ENCODE results near the gene ATAD3A.
"Not testable (repeated sequence)": the region's sequence is repeated elsewhere in the genome, so short reads cannot be mapped to it uniquely, and the experiment has no call there.

ATAD3A gene

GRCh38 chr1:1556961-1557360 lies 45.0 kb downstream of the ATAD3A start:
- H3K36me3 Mint-ChIP-seq (ENCODE audit: low read depth); H3K4me3 Mint-ChIP-seq; H3K27ac Mint-ChIP-seq; H3K4me1 Mint-ChIP-seq (ENCODE audit: low read depth); H3K27me3 Mint-ChIP-seq (ENCODE audit: low read depth); DNase-seq (ENCODE audit: low spot score); H3K9me3 Mint-ChIP-seq: not testable (repeated sequence)

GRCh38 chr1:1557688-1558087 lies 45.7 kb downstream of the ATAD3A start:
- H3K4me1 Mint-ChIP-seq (ENCODE audit: low read depth); H3K36me3 Mint-ChIP-seq (ENCODE audit: low read depth); H3K27ac Mint-ChIP-seq; H3K4me3 Mint-ChIP-seq; H3K9me3 Mint-ChIP-seq; H3K27me3 Mint-ChIP-seq (ENCODE audit: low read depth); DNase-seq (ENCODE audit: low spot score): not testable (repeated sequence)

GRCh38 chr1:1558591-1558990 lies 46.6 kb downstream of the ATAD3A start:
- H3K36me3 Mint-ChIP-seq (ENCODE audit: low read depth) = peaks cover 10% of the 10 kb centered on the region
- H3K27me3 Mint-ChIP-seq (ENCODE audit: low read depth) = no peaks in the 10 kb centered on the region
- H3K9me3 Mint-ChIP-seq = no peaks in the 10 kb centered on the region
- no peak overlapping the region for H3K27ac Mint-ChIP-seq
- no peaks in the 10 kb centered on the region for H3K4me1 Mint-ChIP-seq (ENCODE audit: low read depth)
- no peak overlapping the region for H3K4me3 Mint-ChIP-seq
- no peak for DNase-seq (ENCODE audit: low spot score)

- H3K36me3 Mint-ChIP-seq (ENCODE audit: low read depth) = peaks cover 15% of the 10 kb centered on the region
These were observed 47.1 kb downstream of the ATAD3A start for GRCh38 chr1:1559066-1559465.

GRCh38 chr1:1560178-1560577 lies 48.2 kb downstream of the ATAD3A start:
- no peak overlapping the region for H3K27ac Mint-ChIP-seq
- no peaks in the 10 kb centered on the region for H3K27me3 Mint-ChIP-seq (ENCODE audit: low read depth)
- DNase-seq (ENCODE audit: low spot score) = no peak
- H3K4me3 Mint-ChIP-seq = no peak overlapping the region
- H3K4me1 Mint-ChIP-seq (ENCODE audit: low read depth) = no peaks in the 10 kb centered on the region
- H3K9me3 Mint-ChIP-seq = no peaks in the 10 kb centered on the region
- peaks cover 24% of the 10 kb centered on the region for H3K36me3 Mint-ChIP-seq (ENCODE audit: low read depth)

More at GRCh38 chr1:1559066-1559465, 47.1 kb downstream of the ATAD3A start:
- H3K9me3 Mint-ChIP-seq = no peaks in the 10 kb centered on the region
- H3K4me1 Mint-ChIP-seq (ENCODE audit: low read depth) = no peaks in the 10 kb centered on the region
- H3K27me3 Mint-ChIP-seq (ENCODE audit: low read depth) = no peaks in the 10 kb centered on the region
- no peak for DNase-seq (ENCODE audit: low spot score)
- H3K27ac Mint-ChIP-seq = no peak overlapping the region
- no peak overlapping the region for H3K4me3 Mint-ChIP-seq

- Mint-ChIP-seq H3K27ac (no peak overlapping the region), H3K27me3 (ENCODE audit: low read depth) (no peaks in the 10 kb centered on the region), H3K9me3 (no peaks in the 10 kb centered on the region)
These were observed 50.0 kb downstream of the ATAD3A start for GRCh38 chr1:1561801-1562470.

GRCh38 chr1:1562556-1563195 lies 50.7 kb downstream of the ATAD3A start:
- Mint-ChIP-seq H3K36me3 (ENCODE audit: low read depth) (peaks cover 36% of the 10 kb centered on the region), H3K27me3 (ENCODE audit: low read depth) (no peaks in the 10 kb centered on the region), H3K4me3 (no peak overlapping the region), H3K9me3 (no peaks in the 10 kb centered on the region), H3K27ac (no peak overlapping the region), H3K4me1 (ENCODE audit: low read depth) (peaks cover 3% of the 10 kb centered on the region)
- no peak for DNase-seq (ENCODE audit: low spot score)

More at GRCh38 chr1:1561801-1562470, 50.0 kb downstream of the ATAD3A start:
- no peak for DNase-seq (ENCODE audit: low spot score)
- Mint-ChIP-seq H3K4me1 (ENCODE audit: low read depth) (peaks cover 1% of the 10 kb centered on the region), H3K4me3 (no peak overlapping the region), H3K36me3 (ENCODE audit: low read depth) (peaks cover 30% of the 10 kb centered on the region)

GRCh38 chr1:1563688-1564087 lies 51.7 kb downstream of the ATAD3A start:
- no peak overlapping the region for H3K27ac Mint-ChIP-seq
- H3K4me3 Mint-ChIP-seq = no peak overlapping the region
- H3K36me3 Mint-ChIP-seq (ENCODE audit: low read depth) = peaks cover 36% of the 10 kb centered on the region
- no peak for DNase-seq (ENCODE audit: low spot score)
- H3K4me1 Mint-ChIP-seq (ENCODE audit: low read depth) = peaks cover 3% of the 10 kb centered on the region
- H3K9me3 Mint-ChIP-seq = no peaks in the 10 kb centered on the region
- H3K27me3 Mint-ChIP-seq (ENCODE audit: low read depth) = no peaks in the 10 kb centered on the region

- Mint-ChIP-seq H3K27me3 (ENCODE audit: low read depth) (no peaks in the 10 kb centered on the region), H3K4me1 (ENCODE audit: low read depth) (peaks cover 4% of the 10 kb centered on the region), H3K9me3 (no peaks in the 10 kb centered on the region), H3K27ac (no peak overlapping the region), H3K36me3 (ENCODE audit: low read depth) (peaks cover 36% of the 10 kb centered on the region), H3K4me3 (no peak overlapping the region)
- DNase-seq (ENCODE audit: low spot score) = no peak
These were observed 52.3 kb downstream of the ATAD3A start for GRCh38 chr1:1564268-1564667.

- Mint-ChIP-seq H3K27me3 (ENCODE audit: low read depth) (no peaks in the 10 kb centered on the region), H3K36me3 (ENCODE audit: low read depth) (peaks cover 41% of the 10 kb centered on the region), H3K4me1 (ENCODE audit: low read depth) (peaks cover 5% of the 10 kb centered on the region), H3K4me3 (no peak overlapping the region), H3K9me3 (no peaks in the 10 kb centered on the region), H3K27ac (no peak overlapping the region)
- no peak for DNase-seq (ENCODE audit: low spot score)
These were observed 53.4 kb downstream of the ATAD3A start for GRCh38 chr1:1565340-1565739.

- Mint-ChIP-seq H3K36me3 (ENCODE audit: low read depth) (peaks cover 38% of the 10 kb centered on the region), H3K9me3 (no peaks in the 10 kb centered on the region), H3K4me1 (ENCODE audit: low read depth) (peaks cover 8% of the 10 kb centered on the region), H3K4me3 (no peak overlapping the region), H3K27ac (no peak overlapping the region), H3K27me3 (ENCODE audit: low read depth) (no peaks in the 10 kb centered on the region)
- no peak for DNase-seq (ENCODE audit: low spot score)
These were observed 55.4 kb downstream of the ATAD3A start for GRCh38 chr1:1567152-1567875.

GRCh38 chr1:1567891-1568291 lies 55.9 kb downstream of the ATAD3A start:
- no peaks in the 10 kb centered on the region for H3K9me3 Mint-ChIP-seq
- no peaks in the 10 kb centered on the region for H3K27me3 Mint-ChIP-seq (ENCODE audit: low read depth)
- no peak overlapping the region for H3K27ac Mint-ChIP-seq
- H3K4me3 Mint-ChIP-seq = no peak overlapping the region
- peaks cover 8% of the 10 kb centered on the region for H3K4me1 Mint-ChIP-seq (ENCODE audit: low read depth)
- no peak for DNase-seq (ENCODE audit: low spot score)
- H3K36me3 Mint-ChIP-seq (ENCODE audit: low read depth) = peaks cover 41% of the 10 kb centered on the region

- H3K9me3 Mint-ChIP-seq = no peaks in the 10 kb centered on the region
- DNase-seq (ENCODE audit: low spot score) = no peak
- no peak overlapping the region for H3K27ac Mint-ChIP-seq
- no peaks in the 10 kb centered on the region for H3K27me3 Mint-ChIP-seq (ENCODE audit: low read depth)
- H3K4me3 Mint-ChIP-seq = no peak overlapping the region
- peaks cover 10% of the 10 kb centered on the region for H3K4me1 Mint-ChIP-seq (ENCODE audit: low read depth)
- peaks cover 39% of the 10 kb centered on the region for H3K36me3 Mint-ChIP-seq (ENCODE audit: low read depth)
These were observed 57.4 kb downstream of the ATAD3A start for GRCh38 chr1:1569341-1569740.

All from T-helper 2 cell treated with Interferon-gamma antibody and Interleukin-4, amounts not matched to agents 5 μg/mL and 100 μg/mL, for 36 hours (primary cell).